ENCODE data around the gene CHST15. TPM values are rescaled to one million over a fixed set of nuclear protein-coding genes. Genes with fewer than 3 reads are reported as not detected.

The CHST15 gene, protein sequence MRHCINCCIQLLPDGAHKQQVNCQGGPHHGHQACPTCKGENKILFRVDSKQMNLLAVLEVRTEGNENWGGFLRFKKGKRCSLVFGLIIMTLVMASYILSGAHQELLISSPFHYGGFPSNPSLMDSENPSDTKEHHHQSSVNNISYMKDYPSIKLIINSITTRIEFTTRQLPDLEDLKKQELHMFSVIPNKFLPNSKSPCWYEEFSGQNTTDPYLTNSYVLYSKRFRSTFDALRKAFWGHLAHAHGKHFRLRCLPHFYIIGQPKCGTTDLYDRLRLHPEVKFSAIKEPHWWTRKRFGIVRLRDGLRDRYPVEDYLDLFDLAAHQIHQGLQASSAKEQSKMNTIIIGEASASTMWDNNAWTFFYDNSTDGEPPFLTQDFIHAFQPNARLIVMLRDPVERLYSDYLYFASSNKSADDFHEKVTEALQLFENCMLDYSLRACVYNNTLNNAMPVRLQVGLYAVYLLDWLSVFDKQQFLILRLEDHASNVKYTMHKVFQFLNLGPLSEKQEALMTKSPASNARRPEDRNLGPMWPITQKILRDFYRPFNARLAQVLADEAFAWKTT
- 2.4 and 2.5 TPM in 2 replicates for total RNA-seq (2014; rRNA removed; shearing (Covaris generic))

DNA sequence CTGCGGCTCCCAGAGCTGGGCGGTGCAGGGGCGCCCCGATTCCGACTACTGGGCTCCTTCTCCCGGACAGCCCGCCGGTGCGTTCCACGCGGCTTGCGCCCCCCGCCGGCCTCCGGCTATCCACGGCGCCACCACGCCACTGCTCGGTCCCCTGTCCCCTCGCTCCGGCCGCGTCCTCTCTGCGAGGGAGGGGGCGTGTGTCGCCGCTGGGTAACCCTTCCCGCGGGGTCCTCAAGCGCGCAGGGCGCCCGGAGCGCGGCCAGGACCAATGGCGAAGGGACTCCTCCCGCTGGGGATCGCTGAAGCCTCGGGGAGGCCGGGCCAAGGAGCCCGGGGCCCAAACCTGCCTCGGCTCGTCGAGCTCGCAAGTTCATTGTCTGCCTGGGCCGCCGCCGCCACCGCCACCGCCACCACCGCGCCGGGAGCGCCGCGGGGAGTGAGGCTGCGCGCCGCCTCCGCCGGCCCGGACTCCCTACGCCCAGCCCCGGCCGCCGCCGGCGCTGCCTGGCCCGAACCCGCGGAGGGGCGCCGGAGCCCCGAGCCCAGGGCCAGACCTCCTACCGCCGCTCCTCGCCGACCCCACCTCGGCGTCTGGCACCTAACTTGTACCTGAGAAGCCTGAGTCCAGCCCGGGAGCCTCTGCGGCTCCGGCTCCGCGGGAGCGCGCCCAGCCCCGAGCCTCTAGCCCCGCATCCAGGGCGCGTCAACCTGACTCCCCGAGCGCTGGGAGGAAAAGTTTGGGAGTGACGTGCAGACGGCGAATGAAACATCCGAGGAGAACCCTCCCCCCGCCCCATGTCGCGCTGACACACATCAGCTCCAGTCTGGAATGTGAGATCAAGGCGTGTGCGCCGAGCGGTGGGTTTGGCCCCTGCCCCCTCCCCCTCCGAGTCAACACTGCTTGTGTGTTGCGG is at the start of gene CHST15:
Gene CHST15, minus strand, starts transcription at position 739 of the 914 bp plus-strand sequence. CDS start 47,386 bp downstream, outside the sequence.
- peak; percentile 26 for DNase-seq (ENCODE audit: low spot score)

DNA sequence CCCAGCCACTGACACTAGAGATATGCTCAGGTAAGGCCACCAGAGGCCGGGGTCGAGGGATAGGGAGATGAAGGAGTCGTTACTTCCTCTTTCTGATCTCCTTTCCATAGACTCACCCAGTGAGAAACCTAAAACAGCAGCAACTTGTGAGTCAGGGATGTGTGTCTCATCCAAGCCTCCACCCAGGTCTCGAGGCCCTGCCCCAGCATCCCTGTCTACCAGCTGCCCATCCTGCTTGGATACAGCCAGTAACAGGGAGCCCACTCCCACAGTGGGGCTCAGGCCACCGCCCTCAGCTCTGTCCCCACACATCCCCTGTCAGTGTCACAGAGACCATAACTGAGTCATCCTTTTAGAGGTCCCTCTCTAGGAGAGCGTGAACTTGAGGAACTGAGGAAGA is 49.6 kb upstream of the CHST15 start:
- DNase-seq (ENCODE audit: low spot score), result no peak

DNA sequence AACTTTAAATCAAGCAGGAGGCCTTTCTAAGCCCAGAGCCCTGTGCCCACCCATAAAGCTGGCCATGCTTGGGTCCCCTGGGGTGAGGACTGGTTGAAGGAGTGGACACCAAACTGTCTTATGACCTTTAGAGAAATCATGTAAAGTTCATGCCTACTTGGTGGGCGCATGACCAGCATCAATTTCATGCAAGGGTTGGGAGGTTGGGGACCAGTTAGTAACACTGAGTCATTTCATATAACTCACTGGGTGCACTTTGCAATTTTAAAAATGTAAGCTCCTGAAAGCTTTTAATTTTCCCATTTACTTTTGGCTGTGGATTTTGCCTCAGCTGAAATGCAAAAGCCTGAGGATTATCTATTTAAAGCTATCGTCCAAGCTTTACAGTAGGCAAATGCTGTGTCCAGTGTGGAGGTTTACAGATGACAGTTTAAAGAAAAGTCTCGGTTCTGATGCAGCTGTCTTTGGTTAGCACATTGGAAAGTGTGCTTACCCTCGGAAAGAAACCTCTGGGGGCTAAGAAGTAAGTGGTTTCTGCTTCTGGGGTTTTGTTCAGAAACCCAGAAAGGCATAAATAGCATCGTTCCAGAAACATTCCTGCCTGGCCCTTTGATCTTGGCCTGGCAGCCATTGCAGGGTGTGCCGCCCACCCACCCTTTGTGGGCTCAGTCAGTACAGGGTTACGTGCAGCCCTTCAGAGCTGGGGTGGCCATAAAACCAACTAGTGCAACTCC is 48.8 kb upstream of the CHST15 start:
- DNase-seq (ENCODE audit: low spot score), result no peak

DNA sequence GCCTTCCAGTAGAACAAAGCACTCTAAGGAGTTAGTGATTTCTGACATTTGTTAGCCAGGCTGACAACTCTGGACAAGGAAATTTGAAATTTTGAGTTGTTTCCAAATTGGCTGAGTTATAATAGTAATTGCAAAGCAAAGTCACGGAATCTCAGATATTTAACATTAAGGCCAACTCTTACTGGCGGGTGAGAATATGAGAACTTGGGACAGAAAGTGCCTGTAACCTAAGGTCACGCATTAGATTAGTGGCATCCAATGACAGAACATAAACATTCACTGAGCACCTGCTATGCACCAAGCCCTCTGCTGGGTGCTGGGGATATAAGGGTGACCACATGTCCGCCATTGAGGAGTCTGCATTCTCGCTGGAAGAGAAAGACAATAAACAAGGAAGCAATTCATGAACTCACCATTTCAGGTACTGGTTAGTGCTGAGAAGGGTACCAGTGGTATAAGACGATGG is 45.5 kb upstream of the CHST15 start:
- no peak for DNase-seq (ENCODE audit: low spot score)

DNA sequence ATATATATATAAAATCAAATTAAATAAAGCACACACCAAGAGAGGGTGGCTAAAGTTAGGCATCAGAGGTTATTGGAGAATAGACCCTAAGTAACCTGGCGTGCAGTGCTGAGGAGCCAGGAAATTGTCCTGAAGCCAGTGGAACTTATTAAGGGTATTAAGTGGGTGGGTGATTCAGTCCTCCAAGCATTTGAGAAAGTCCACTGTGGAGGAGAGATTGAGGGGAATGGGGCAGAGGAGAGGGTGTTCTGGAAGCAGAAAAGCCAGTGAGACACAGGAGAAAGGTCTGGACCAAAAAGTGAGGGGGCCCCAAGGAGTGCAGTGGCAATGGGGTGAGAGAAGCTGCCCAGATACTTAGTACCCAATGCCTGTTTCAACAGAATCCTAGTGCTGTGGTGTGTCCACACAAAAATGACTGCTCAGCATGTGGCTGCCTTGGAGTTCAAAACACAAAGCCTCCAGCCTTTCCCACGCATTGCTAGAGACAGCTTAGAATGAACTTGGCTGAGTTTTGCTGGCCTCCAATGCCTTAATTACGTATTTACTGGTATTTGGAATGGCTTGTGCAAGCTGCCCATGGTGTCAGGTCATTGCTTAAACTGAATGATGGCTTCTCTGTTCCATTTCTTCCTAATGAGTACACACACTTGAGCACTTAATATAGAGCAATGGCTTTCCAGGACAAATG is 44.9 kb upstream of the CHST15 start:
- DNase-seq (ENCODE audit: low spot score), result no peak

DNA sequence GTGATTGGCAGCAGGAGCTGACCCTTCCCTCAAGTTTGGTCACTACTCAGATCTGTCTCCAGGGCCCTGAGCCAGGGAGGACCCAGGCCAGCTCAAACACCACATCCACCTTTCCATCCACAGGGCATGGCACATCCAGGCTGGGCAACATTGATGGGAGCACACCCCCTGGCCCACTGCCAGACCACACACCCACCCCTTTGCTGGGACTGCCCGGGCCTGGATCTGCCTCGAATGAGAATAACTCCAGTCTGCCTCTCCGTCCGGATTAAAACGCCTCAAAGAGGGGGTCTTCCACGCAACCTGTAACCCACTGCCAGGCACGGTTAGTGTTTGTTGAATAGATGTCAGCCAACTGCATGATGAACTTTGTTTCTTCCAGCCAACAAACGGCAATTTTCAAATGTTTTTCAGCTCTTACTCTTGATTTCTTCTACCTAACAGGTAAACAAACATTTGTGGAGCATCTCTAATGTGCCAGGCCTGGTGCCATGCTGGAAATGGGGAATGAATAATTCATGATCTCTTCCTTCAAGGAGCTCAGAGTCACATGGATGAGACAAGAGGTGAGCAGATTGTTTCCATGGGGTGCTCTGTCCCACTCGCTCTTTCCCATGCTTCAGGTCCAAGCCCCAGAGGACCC is 41.0 kb upstream of the CHST15 start:
- no peak for DNase-seq (ENCODE audit: low spot score)

DNA sequence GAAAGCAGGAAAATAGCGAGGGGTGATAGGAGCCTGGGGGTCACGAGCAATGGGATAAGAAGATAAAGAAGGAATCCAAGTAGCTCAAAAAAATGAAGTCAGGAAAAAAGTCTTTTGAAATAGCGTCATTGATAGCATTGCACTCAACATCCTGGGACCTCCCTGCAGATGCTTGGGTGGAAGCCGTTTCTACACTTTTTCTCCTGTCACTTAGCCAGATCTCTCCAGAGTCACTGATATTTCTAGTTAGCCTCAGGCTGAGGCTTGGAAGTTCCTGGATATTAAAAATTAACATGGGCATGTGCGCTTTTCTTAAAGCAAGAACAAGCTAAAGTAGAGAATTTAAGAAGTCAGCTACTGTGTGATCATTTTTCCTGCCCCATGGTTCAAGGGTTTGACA is 39.5 kb upstream of the CHST15 start:
- no peak for DNase-seq (ENCODE audit: low spot score)

DNA sequence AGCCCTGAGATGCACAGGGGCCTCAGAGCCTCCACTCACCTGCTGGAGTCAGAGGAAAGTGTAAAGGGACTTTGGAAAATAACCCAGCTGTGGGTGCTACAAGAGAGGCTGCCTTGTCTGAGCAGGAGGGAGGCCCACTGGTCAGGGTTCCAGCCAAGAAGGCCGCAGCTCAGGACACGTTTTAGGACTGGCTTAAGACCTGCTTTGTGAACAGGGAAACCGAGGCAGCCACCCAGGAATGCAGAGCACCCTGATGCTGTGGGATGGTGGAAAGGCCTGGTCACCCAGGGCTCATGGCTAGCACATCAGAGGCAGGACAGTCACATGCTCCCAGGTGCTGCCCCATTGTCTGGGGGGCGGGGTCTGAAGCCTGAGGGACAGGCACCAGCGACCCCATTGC is 38.9 kb upstream of the CHST15 start:
- no peak for DNase-seq (ENCODE audit: low spot score)

DNA sequence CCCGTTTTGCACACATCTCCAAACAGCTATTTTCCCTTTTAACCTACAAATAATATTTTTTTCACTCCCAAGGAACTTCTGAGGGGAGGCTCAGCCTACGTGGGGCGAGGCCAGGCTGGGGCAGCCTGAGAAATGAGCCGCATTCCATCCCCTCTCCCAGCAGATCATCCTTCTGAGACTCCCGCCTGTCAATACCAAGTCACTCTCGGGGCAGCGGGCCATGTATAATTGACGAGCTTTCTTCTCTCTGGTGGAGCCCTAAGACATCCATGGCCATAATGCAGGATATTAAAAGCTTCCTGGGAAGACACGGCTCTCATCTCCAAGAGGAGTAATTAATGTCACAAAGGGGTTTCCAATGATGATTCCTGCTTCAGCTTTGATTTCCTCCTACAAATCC is 37.8 kb upstream of the CHST15 start:
- DNase-seq (ENCODE audit: low spot score), result no peak

DNA sequence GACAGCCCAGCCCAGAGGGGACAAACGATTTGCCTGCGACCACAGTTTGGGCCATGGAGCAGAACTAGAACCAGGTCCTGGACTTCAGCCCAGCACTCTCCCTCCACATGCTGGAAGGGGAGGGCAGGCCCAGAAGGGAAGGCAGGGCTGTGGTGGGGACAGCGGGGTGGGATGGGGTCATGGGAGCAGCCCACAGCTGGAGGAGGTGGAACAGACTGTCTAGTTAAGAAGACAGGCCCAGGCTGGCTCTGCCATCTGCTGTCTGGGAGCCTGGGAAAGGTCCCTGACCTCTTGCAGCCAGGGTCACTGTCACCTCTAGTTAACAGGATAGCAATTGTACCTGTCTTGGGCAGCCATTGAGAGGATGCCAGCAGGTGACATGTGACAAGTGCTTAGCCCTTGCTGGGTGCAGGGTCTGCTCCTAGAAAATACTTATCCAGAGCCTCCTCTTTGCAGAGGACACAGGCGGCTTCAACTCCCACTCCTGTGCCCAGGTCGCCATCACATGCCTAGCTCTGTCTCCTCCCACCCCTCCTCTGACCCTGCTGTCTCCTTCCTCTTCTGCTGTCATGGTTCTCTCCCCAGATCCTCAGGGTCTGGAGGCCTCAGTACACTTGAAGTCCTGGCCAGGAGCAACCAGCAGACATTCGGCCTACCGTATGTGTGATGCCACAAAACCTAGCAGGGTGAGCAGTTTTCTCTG is 37.0 kb upstream of the CHST15 start:
- DNase-seq (ENCODE audit: low spot score), result no peak

DNA sequence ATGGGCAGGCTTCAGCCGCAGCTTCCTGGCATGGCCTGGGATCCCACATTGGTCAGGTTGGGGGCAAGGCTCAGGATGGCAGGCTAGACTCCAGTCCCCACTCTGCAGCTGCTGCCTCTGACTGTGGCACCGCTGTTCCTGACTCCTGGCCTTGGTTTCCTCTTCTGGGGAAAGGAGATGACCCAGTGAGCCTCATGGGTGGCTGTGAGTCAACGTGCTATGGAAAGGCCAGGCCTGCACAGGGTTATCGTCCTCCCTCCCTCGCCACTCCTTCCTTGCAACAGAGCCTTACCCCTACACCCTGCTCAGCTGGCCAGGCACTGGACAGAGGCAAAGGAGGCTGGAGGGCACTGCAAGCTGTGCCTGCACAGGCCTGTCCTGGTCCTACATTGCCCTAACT is 36.1 kb upstream of the CHST15 start:
- no peak for DNase-seq (ENCODE audit: low spot score)

DNA sequence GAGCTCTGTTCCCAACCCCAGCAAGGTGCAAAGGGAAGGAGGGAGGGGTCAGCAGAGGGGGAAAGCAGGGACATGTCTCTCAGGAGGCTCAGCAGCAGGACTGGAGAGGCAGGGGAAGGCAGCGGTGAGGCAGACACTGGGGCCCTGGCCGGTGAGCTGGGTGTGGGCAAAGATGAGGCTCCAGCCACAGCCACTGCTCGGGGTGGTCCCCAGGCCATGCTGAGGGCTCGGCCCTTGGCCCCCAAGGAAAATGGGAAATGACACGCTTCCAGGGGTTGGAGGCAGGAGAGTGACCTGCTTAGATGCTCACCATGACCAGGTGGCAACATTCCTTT is 35.4 kb upstream of the CHST15 start:
- no peak for DNase-seq (ENCODE audit: low spot score)

DNA sequence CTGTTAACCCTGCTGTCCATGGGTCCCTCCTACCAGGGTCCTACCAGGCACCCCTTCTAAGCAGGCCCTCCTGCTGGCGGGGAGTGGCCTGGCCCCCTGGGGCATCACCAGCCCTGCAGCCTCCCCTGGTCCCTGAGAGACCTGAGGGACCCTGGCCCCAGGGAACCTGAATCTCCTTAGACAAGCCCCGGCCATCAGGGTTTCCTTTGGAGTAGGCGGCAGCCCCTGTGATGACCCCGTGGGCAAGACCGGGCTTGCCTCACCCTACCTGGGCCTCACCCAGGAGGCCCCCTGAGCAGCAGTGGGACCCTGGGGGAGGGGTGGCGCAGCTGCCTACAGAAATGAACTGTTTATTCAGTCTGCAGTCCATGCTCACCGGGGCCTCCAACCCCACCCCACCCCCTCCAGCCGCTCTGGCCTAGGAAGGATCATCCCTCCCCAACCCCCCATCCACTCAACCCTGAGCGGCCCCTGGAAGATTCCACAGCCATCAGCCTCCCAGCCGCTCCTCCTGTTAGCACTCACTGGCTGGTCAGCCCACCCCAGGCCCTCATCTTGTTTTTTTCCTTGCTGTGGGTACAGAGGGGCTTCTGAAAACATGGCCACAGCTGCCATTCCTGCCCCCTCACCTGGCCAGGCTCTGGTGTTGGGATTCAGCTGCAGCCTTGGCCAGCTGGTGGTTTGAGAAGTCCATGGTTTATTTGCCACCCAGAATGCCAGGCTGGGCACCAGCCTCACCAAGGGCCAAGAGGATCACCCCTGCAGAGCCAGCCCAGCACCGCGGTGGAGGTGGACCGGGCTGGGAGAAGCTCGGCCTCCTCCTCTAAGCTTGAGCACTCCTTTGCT is 34.8 kb upstream of the CHST15 start:
- no peak for DNase-seq (ENCODE audit: low spot score)

DNA sequence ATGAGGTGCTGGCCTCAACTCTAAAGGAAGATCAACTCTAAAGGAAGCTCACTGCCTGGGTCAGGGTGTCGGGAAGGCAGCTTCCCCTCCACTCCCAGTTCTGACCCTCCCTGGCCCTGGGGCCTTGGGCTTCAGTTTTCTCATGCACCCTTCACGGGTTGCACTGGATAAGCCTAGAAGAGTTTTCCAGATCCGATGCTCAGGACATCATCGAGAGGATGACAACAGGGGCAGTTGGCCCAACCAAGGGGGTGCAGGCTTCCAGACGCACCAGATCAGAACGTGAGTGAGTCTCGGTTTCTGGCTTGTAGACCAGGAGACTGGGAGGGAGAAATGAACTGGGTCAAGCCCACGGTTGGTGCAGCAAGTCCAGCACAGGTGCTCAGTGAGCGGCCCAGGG is 34.2 kb upstream of the CHST15 start:
- DNase-seq (ENCODE audit: low spot score), result no peak

DNA sequence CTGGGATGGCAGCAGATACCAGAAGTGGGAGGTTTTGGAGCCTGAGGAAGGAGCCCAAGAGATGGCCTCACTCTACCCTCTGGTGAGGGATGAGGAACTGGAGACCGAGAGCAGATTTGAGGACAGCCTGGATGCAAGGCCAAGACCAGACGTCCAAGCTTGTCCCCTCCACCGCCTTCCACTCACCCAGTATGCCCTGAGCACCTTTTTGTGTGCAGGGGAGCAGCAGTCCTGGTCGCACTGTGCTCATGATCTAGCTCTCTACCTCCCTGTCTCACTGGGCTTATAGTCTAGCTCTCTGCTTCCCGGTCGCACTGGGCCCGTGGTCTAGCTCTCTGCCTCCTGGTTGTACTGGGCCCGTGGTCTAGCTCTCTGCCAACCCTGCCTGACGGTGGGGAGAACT is 33.6 kb upstream of the CHST15 start:
- DNase-seq (ENCODE audit: low spot score), result no peak

DNA sequence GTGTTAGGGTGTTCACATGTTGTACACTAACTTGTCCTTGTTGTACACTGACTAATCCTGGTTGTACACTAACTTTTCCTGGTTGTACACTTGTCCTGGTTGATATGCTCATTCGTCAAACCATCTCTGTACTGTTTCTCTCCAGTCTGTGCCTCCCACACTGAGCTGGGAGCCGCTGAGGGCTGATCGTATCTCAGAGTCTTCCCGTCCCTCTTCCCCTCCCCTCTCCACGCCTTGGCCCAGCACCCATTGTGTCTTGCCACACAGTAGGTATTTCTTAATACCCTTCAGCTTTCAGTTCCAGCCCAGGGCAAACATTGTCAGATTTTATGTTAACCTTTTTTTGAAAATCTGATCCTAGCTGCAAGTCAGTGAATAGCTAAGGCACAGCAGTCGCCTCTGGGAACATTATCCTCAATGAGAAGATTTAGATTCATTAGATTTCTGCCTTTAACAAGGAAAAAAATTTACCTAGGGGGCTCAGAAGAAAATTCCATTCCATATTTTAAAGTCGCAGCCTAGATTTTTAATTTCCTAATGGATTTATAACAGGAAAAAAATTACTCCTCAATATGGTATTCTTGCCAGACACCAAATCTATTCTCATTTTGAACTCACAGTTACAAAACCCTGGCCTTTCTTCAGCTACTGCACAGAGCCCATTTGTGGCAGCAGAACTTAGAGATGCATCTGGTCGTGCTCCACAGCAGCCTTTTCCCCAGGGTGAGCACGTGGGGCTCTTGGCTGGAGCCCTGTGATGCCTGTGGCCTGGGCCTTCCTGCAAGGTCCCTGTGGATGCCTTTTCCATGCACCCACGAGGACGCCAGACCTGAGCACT is 33.0 kb upstream of the CHST15 start:
- no peak for DNase-seq (ENCODE audit: low spot score)

DNA sequence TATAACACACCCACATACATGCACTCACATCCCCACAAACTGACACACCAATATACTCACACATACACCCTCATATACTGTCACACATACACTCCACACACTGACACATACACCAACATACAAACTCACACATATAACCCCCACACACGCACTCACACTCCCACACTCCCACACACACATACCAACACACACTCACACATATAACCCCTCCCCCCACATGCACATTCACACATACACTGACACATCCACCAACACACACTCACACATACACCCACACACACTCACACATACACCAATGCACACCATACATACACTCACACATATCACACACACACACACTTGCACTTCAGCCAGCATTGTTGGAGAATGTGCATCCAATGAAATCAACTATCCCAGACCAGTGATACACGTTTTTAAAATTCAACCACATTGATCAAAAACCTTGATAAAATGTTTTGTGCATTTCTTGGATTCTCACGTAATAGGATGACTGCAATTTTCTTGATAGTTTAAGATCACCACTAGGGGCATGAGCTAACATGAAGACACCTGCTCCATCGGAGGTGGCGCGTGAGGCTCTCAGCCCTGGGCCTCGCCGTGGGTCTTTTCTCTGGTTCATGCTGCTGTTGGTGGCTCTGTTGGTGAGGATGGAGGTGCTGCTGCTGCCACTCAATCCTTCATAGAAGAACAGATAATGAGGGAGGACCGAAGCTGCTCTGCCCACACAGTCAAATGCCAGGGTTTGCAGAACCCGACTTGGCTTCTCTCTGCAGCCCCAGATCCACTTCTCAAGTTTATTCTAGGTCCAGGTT is 32.1 kb upstream of the CHST15 start:
- peak; percentile 21 for DNase-seq (ENCODE audit: low spot score)
